ENCODE measurements around the gene CNTNAP2. TPM values are rescaled to one million over a fixed set of nuclear protein-coding genes. Genes with fewer than 3 reads are reported as not detected.

Gene CNTNAP2
- total and polyA plus RNA-seq, 2 of the 13 experiments (the other 11 are each of a cell fraction or from before 2014, with no cell fraction given), result 0.40 to 0.42 TPM

GRCh38 chr7:146731185-146731584, 614.6 kb downstream of the CNTNAP2 start:
- H3K4me2 ChIP-seq (ENCODE audit: low read depth, low read length), result no peak overlapping the region
- 2% methylated on average over 4 of the region's 4 CpGs for WGBS (ENCODE audit: low lambda C conversion rate)
- FAIRE-seq (no peak), ATAC-seq (no peak), DNase-seq (ENCODE audit: low spot score) (no peak)
- H3K79me2 ChIP-seq (ENCODE audit: insufficient read depth, low read length), result no peaks in the 10 kb centered on the region
- H3K36me3 ChIP-seq (replicated peaks in 1 of 2; ENCODE audit: control insufficient read depth in 1 of 2, insufficient read depth in 2 of 2, low read length in 2 of 2), result no peaks in the 10 kb centered on the region
- H3K27ac ChIP-seq (ENCODE audit: extremely low read length, insufficient read depth, low read length), result no peak overlapping the region
- no peak overlapping the region for H3K9ac ChIP-seq (ENCODE audit: insufficient read depth, low read depth, low read length)
- H3K9me3 ChIP-seq (ENCODE audit: low read length), result peaks cover 68% of the 10 kb centered on the region
- in situ Hi-C loops (cut with HindIII; ENCODE audit: extremely low pct_ligation_motif_present, low pct_unique_long_range_greater_than_20kb), result no loop called here
- H3K4me3 ChIP-seq (replicated peaks in 1 of 3; ENCODE audit: insufficient read depth in 1 of 3, low read depth in 2 of 3, low read length in 3 of 3), result no peak overlapping the region
- H3K27me3 ChIP-seq (ENCODE audit: control insufficient read depth in 1 of 2, insufficient read depth in 2 of 2, low read length in 2 of 2), result no peaks in the 10 kb centered on the region
- ChIA-PET POLR2A (no interaction called here), CTCF (ENCODE audit: low intra/inter-chr PET ratio, low total read pairs) (no interaction called here)
- intact Hi-C loops (cut with micrococcal nuclease; ENCODE audit: unreplicated experiment), result no loop called here
- H3K4me1 ChIP-seq (ENCODE audit: insufficient read depth, low read length), result no peaks in the 10 kb centered on the region
- BruUV-seq (replicated peaks), result no TSS peak
- no peak overlapping the region for H2AFZ ChIP-seq (ENCODE audit: low read length)
- H4K20me1 ChIP-seq (ENCODE audit: insufficient read depth, low read length), result no peaks in the 10 kb centered on the region
- TF ChIP-seq SRSF9 (IDR thresholded peaks at IDR 0.05; ENCODE audit: borderline replicate concordance, insufficient read depth, low read depth, low read length, poor library complexity, severe bottlenecking), result no peak
- no peak for TF ChIP-seq ZNF670 (CRISPR knock-in tag; IDR thresholded peaks at IDR 0.05; ENCODE audit: borderline replicate concordance)
- TF ChIP-seq DDIT3 (CRISPR knock-in tag; IDR thresholded peaks at IDR 0.05), result no peak
- TF ChIP-seq DPF2 (CRISPR knock-in tag; IDR thresholded peaks at IDR 0.05; ENCODE audit: borderline replicate concordance, low read depth), result no peak
- no peak for TF ChIP-seq TARDBP (CRISPR knock-in tag; IDR thresholded peaks at IDR 0.05)
- no peak for TF ChIP-seq ZNF772 (CRISPR knock-in tag; IDR thresholded peaks at IDR 0.05)
- TF ChIP-seq ZNF75D (CRISPR knock-in tag; IDR thresholded peaks at IDR 0.05; ENCODE audit: borderline replicate concordance), result no peak
- TF ChIP-seq MED8 (CRISPR knock-in tag; IDR thresholded peaks at IDR 0.05; ENCODE audit: insufficient replicate concordance), result no peak
- TF ChIP-seq NR1H2 (CRISPR knock-in tag; IDR thresholded peaks at IDR 0.05; ENCODE audit: borderline replicate concordance, low read depth), result no peak
- no peak for TF ChIP-seq ZNF549 (CRISPR knock-in tag; IDR thresholded peaks at IDR 0.05)
- no peak for TF ChIP-seq AKNA (CRISPR knock-in tag; IDR thresholded peaks at IDR 0.05; ENCODE audit: borderline replicate concordance)
- no peak for TF ChIP-seq CBFB (CRISPR knock-in tag; IDR thresholded peaks at IDR 0.05)
- no peak for TF ChIP-seq SKI (IDR thresholded peaks at IDR 0.05; ENCODE audit: partially characterized antibody)
- TF ChIP-seq ATM (IDR thresholded peaks at IDR 0.05; ENCODE audit: borderline replicate concordance), result no peak
- TF ChIP-seq THAP7 (CRISPR knock-in tag; IDR thresholded peaks at IDR 0.05), result no peak
- no peak for TF ChIP-seq TEAD3 (CRISPR knock-in tag; optimal IDR thresholded peaks at IDR 0.05; ENCODE audit: borderline replicate concordance)
- TF ChIP-seq MYC (CRISPR knock-in tag; IDR thresholded peaks at IDR 0.05; ENCODE audit: borderline replicate concordance), result no peak
- no peak for TF ChIP-seq ELK4 (CRISPR knock-in tag; IDR thresholded peaks at IDR 0.05; ENCODE audit: borderline replicate concordance)
